Calu3 (cell line): ENCODE results near the gene ABCA12. TPM values are rescaled to one million over a fixed set of nuclear protein-coding genes. Genes with fewer than 3 reads are reported as not detected.

Experiments
- BruUV-seq: library from RNA; stranded (reverse); fragments of 400-500 nt; replicated peaks from 2 replicates; lab custom pipeline; 2021; lab: Mats Ljungman, UMichigan
- CTCF ChIA-PET: fragments of 300-600 bp; sonication (Branson Sonifier 250); formaldehyde crosslinking; loops from one replicate; lab custom pipeline; 2022; ENCODE audit warnings: antibody characterized with exemption; lab: Charles Lee
- DNase-seq: peaks from one replicate; pipeline ENCODE4 v3.0.0; 2022
- H3K27ac Mint-ChIP-seq: one replicate; pipeline ENCODE4 v1.8.0; 2022; ENCODE audit warnings: mixed read lengths; ENCODE audit not compliant: unreplicated experiment
- H3K27me3 Mint-ChIP-seq: one replicate; pipeline ENCODE4 v1.8.0; 2022; ENCODE audit warnings: mixed read lengths; ENCODE audit not compliant: unreplicated experiment
- H3K36me3 Mint-ChIP-seq: one replicate; pipeline ENCODE4 v1.8.0; 2022; ENCODE audit warnings: mild to moderate bottlenecking, moderate library complexity, mixed read lengths; ENCODE audit not compliant: insufficient read depth, unreplicated experiment
- H3K4me1 Mint-ChIP-seq: one replicate; pipeline ENCODE4 v1.8.0; 2022; ENCODE audit warnings: mild to moderate bottlenecking, low read depth, mixed read lengths; ENCODE audit not compliant: unreplicated experiment
- H3K4me3 Mint-ChIP-seq: one replicate; pipeline ENCODE4 v1.8.0; 2022; ENCODE audit warnings: mild to moderate bottlenecking, low read depth, moderate library complexity, mixed read lengths; ENCODE audit not compliant: unreplicated experiment
- H3K9me3 Mint-ChIP-seq: one replicate; pipeline ENCODE4 v1.8.0; 2022; ENCODE audit warnings: low read depth, mixed read lengths; ENCODE audit not compliant: unreplicated experiment
- intact Hi-C: fragments of 100-400 bp; cut with micrococcal nuclease; formaldehyde crosslinking; loops from one replicate; pipeline ENCODE4 v1.10.0; 2022; ENCODE audit not compliant: unreplicated experiment
- total RNA-seq: library from RNA; stranded (reverse); gene quantifications from 2 replicates; pipeline ENCODE4 v1.2.3, GENCODE V29; 2022
- TF ChIP-seq, protein P1 (sequence below): fragments of 200-600 bp; IDR thresholded peaks from one replicate; pipeline ENCODE4 v1.8.0; 2022; ENCODE audit warnings: antibody characterized with exemption; ENCODE audit not compliant: unreplicated experiment

ABCA12 gene
- total RNA-seq, 1 experiment from 2014 or later: 4.8 TPM

DNA sequence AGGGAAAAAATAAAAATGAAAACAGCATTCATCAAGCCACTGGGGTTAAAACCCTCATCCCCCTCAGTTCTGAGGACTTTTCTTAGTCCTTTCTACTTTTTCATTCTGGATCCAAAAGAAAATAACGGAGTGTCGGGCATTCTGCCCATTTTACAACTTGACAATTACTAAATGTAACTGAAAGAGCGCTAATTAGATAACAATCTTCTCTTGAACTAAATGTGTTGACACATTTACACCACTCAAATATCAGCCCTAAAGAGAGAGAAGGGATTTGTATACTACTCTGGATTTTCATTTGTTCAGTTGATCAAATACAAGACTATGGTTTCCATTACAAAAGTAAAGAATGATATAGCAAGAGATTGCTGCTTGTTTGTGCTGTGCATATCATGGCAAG lies 27.5 kb downstream of the ABCA12 start:
- Mint-ChIP-seq H3K27ac (no peak overlapping the region), H3K9me3 (no peaks in the 10 kb centered on the region), H3K36me3 (no peaks in the 10 kb centered on the region), H3K4me1 (no peaks in the 10 kb centered on the region), H3K27me3 (no peaks in the 10 kb centered on the region), H3K4me3 (no peak overlapping the region)
- TF ChIP-seq, protein P1, sequence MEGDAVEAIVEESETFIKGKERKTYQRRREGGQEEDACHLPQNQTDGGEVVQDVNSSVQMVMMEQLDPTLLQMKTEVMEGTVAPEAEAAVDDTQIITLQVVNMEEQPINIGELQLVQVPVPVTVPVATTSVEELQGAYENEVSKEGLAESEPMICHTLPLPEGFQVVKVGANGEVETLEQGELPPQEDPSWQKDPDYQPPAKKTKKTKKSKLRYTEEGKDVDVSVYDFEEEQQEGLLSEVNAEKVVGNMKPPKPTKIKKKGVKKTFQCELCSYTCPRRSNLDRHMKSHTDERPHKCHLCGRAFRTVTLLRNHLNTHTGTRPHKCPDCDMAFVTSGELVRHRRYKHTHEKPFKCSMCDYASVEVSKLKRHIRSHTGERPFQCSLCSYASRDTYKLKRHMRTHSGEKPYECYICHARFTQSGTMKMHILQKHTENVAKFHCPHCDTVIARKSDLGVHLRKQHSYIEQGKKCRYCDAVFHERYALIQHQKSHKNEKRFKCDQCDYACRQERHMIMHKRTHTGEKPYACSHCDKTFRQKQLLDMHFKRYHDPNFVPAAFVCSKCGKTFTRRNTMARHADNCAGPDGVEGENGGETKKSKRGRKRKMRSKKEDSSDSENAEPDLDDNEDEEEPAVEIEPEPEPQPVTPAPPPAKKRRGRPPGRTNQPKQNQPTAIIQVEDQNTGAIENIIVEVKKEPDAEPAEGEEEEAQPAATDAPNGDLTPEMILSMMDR: no peak
- intact Hi-C loops: no loop called here
- DNase-seq: no peak
- no TSS peak for BruUV-seq
- CTCF ChIA-PET: no interaction called here

DNA sequence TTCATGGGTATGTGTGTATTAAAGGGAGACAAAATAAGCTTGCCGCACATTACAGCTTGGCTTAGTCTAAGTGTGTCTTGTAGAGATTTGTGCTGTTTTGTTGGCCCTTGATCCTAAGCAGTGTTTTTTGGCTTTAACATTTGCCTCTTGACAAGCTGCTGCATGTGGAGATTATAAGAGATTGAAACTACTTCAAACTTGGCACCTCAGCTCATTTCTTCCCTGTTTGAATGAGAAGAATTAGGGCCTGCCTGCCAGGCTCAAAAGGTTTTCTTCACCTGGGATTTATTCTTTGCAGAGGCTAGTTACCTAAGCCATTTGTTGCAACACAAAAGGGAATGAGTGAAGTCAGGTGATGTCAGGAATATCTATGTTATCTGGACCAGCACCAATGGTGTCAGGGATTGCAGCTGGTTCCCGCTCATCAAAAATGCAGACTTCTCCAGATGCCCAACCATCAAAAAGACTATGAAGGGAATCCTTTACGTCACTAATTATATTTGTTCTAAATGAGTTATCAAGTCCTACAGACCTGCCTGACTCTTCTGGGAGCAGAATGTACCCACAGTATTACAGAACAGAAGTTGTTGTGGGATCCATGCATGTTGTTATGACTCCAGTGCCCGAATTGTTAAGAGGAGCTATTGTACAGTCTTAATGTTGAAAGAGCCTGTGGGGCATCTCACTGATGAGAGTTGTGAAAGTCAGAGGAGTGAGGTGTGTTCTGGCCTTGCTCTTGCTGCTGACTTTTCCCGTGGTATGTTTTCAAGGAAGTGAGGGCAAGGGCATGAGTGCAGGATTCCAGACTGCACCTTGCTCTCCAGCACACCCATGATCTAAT lies 31.0 kb downstream of the ABCA12 start:
- Mint-ChIP-seq H3K36me3 (no peaks in the 10 kb centered on the region), H3K4me1 (no peaks in the 10 kb centered on the region), H3K4me3 (no peak overlapping the region), H3K27me3 (no peaks in the 10 kb centered on the region), H3K27ac (no peak overlapping the region), H3K9me3 (no peaks in the 10 kb centered on the region)
- TF ChIP-seq, protein P1: no peak
- BruUV-seq: no TSS peak
- CTCF ChIA-PET: no interaction called here
- DNase-seq: no peak
- intact Hi-C loops: no loop called here

DNA sequence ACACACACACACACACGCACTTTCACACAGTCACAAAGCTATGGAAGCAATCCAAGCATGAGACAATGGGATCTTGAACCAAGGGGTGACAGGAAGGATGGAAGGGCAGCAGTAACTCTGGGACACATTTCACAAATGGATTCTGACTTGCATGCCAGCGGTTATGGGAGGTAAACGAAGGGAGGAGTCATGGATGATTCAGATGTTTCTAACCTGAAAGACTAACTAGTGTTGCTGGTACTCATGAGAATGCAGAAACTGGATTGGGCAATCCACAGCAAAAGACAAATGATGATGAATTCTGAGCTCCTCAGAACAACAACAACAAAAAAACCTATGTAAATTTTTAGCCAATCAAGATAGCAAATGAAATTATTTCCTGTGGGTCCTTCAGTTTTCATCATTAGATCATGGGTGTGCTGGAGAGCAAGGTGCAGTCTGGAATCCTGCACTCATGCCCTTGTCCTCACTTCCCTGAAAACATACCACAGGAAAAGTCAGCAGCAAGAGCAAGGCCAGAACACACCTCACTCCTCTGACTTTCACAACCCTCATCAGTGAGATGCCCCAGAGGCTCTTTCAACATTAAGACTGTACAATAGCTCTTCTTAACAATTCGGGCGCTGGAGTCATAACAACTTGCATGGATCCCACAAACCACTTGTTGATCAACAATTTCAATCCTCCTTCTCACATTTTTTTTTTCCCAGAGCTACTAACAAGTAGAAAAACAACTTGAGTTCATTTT lies 32.6 kb downstream of the ABCA12 start:
- H3K4me1 Mint-ChIP-seq: no peaks in the 10 kb centered on the region
- no peaks in the 10 kb centered on the region for H3K9me3 Mint-ChIP-seq
- no peak overlapping the region for H3K27ac Mint-ChIP-seq
- CTCF ChIA-PET: no interaction called here
- intact Hi-C loops: no loop called here
- no peaks in the 10 kb centered on the region for H3K36me3 Mint-ChIP-seq
- no peak for DNase-seq
- TF ChIP-seq, protein P1: no peak
- no peaks in the 10 kb centered on the region for H3K27me3 Mint-ChIP-seq
- BruUV-seq: no TSS peak
- H3K4me3 Mint-ChIP-seq: no peak overlapping the region

DNA sequence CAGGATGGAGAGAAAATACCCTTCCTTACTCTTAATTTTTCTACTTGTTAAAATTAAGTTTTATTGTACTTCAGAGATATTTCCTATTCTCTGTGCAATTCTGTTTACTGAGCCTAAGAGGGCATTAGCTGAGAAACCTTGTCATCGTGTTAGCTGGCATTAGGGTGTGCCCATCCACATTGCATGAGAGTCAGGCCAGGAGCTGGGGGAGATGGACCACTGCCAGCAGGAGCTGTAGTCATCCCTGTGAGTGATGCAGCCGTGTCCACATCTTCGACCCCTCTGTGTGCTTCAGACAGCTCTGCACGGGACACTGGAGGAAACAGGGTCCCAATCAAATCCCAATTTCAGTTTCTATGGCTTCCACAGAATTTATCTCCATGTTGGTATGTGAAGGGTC lies 34.2 kb downstream of the ABCA12 start:
- intact Hi-C loops: no loop called here
- no peak overlapping the region for H3K4me3 Mint-ChIP-seq
- H3K36me3 Mint-ChIP-seq: no peaks in the 10 kb centered on the region
- no peaks in the 10 kb centered on the region for H3K9me3 Mint-ChIP-seq
- H3K4me1 Mint-ChIP-seq: no peaks in the 10 kb centered on the region
- CTCF ChIA-PET: no interaction called here
- TF ChIP-seq, protein P1: no peak
- no peak overlapping the region for H3K27ac Mint-ChIP-seq
- no peaks in the 10 kb centered on the region for H3K27me3 Mint-ChIP-seq
- no TSS peak for BruUV-seq
- no peak for DNase-seq
